HG03175 (cell line): ENCODE results near the gene VPS33A.
"Not testable (repeated sequence)": the region's sequence is repeated elsewhere in the genome, so short reads cannot be mapped to it uniquely, and the experiment has no call there.

Experiments used
- ATAC-seq: cut with Tn5 transposase; IDR thresholded peaks from one replicate; pipeline ENCODE4 v1.9.1; 2021; ENCODE audit warnings: mild to moderate bottlenecking, moderate library complexity; ENCODE audit not compliant: unreplicated experiment

Gene VPS33A

GRCh38 chr12:122266230-122266901, at the start of gene VPS33A:
Gene VPS33A (minus strand): TSS chr12:122266494. CDS start chr12:122266408, 86 bp downstream.
- peak; percentile 88 for ATAC-seq

GRCh38 chr12:122312926-122313325, 46.6 kb upstream of the VPS33A start:
- no peak for ATAC-seq

- ATAC-seq, result no peak
Measured at GRCh38 chr12:122311696-122312095, 45.4 kb upstream of the VPS33A start.

- ATAC-seq, result no peak
Measured at GRCh38 chr12:122310626-122311333, 44.5 kb upstream of the VPS33A start.

- ATAC-seq, result no peak
Measured at GRCh38 chr12:122309564-122310121, 43.3 kb upstream of the VPS33A start.

- ATAC-seq, result no peak
Measured at GRCh38 chr12:122308811-122309210, 42.5 kb upstream of the VPS33A start.

- ATAC-seq, result no peak
Measured at GRCh38 chr12:122306407-122306806, 40.1 kb upstream of the VPS33A start.

- no peak for ATAC-seq
Measured at GRCh38 chr12:122304924-122305323, 38.6 kb upstream of the VPS33A start.

- no peak for ATAC-seq
Measured at GRCh38 chr12:122303068-122303467, 36.8 kb upstream of the VPS33A start.

- ATAC-seq, result no peak
Measured at GRCh38 chr12:122298071-122298748, 31.9 kb upstream of the VPS33A start.

- ATAC-seq, result no peak
Measured at GRCh38 chr12:122297494-122297893, 31.2 kb upstream of the VPS33A start.

GRCh38 chr12:122295877-122296276, 29.6 kb upstream of the VPS33A start:
- ATAC-seq, result no peak

- ATAC-seq, result peak; percentile 80
Measured at GRCh38 chr12:122293081-122293480, 26.8 kb upstream of the VPS33A start.

GRCh38 chr12:122291431-122291830, 25.1 kb upstream of the VPS33A start:
- ATAC-seq, result no peak

GRCh38 chr12:122283680-122284079, 17.4 kb upstream of the VPS33A start:
- ATAC-seq, result no peak

GRCh38 chr12:122282061-122282460, 15.8 kb upstream of the VPS33A start:
- ATAC-seq, result no peak

- no peak for ATAC-seq
Measured at GRCh38 chr12:122276242-122276641, 9.9 kb upstream of the VPS33A start.

GRCh38 chr12:122275459-122275858, 9.2 kb upstream of the VPS33A start:
- ATAC-seq, result no peak

GRCh38 chr12:122265886-122266229, 436 bp downstream of the VPS33A start:
- ATAC-seq, result peak; percentile 27

- no peak for ATAC-seq
Measured at GRCh38 chr12:122265476-122265875, 818 bp downstream of the VPS33A start.

GRCh38 chr12:122260735-122261134, 5.6 kb downstream of the VPS33A start:
- ATAC-seq, result not testable (repeated sequence)

- not testable (repeated sequence) for ATAC-seq
Measured at GRCh38 chr12:122258939-122259338, 7.4 kb downstream of the VPS33A start.
